AG09309 (cell line): ENCODE data around the gene LAPTM5.

Experiments
- DNase-seq: peaks from one replicate; pipeline ENCODE4 v3.0.0-alpha.2; 2010; ENCODE audit warnings: low read depth
- H3K4me3 ChIP-seq: 2 replicates; pipeline ENCODE4 v1.5.1; 2011; ENCODE audit warnings: mild to moderate bottlenecking, low read depth, low read length, moderate library complexity; ENCODE audit not compliant: control insufficient read depth
- TF ChIP-seq, protein P1 (sequence below): IDR thresholded peaks from 2 replicates; pipeline ENCODE4 v1.5.1; 2011; ENCODE audit warnings: mild to moderate bottlenecking, low read depth, low read length, inconsistent platforms; ENCODE audit not compliant: insufficient read depth, control insufficient read depth; ENCODE audit errors: missing control alignments

The LAPTM5 gene

DNA sequence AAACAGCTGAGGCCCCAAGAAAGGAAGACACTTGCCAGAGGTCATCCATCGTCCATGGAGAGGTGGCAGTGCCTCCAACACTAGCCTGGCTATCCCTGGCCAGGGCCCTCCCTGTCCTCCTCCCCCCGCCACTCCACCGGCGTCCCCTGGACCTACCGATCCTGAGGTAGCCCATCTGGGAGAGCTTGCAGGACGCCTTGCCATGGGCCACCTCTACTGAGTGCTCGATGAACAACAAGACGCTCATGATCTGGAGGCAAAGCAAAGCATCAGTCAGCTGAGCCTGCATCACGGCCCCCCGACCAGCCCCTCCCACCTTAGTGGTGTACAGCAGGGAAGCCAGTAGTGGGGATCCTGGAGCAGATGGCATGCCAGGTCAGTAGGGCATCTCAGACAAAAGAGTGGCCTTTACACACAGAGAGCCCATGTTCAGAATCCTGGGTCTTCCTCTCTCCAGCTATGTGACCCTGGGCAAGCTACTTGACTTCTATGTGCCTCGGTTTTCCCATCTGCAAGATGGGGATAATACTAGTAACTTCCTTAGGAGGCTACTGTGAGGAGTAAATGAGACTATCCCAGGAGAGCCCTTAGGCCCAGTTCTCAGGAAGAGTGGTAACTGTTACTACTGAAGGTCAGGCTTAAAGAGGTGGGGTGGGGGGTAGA lies 15.1 kb downstream of the LAPTM5 start:
- no peak overlapping the region for H3K4me3 ChIP-seq
- TF ChIP-seq, protein P1, sequence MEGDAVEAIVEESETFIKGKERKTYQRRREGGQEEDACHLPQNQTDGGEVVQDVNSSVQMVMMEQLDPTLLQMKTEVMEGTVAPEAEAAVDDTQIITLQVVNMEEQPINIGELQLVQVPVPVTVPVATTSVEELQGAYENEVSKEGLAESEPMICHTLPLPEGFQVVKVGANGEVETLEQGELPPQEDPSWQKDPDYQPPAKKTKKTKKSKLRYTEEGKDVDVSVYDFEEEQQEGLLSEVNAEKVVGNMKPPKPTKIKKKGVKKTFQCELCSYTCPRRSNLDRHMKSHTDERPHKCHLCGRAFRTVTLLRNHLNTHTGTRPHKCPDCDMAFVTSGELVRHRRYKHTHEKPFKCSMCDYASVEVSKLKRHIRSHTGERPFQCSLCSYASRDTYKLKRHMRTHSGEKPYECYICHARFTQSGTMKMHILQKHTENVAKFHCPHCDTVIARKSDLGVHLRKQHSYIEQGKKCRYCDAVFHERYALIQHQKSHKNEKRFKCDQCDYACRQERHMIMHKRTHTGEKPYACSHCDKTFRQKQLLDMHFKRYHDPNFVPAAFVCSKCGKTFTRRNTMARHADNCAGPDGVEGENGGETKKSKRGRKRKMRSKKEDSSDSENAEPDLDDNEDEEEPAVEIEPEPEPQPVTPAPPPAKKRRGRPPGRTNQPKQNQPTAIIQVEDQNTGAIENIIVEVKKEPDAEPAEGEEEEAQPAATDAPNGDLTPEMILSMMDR: no peak
- DNase-seq: no peak

DNA sequence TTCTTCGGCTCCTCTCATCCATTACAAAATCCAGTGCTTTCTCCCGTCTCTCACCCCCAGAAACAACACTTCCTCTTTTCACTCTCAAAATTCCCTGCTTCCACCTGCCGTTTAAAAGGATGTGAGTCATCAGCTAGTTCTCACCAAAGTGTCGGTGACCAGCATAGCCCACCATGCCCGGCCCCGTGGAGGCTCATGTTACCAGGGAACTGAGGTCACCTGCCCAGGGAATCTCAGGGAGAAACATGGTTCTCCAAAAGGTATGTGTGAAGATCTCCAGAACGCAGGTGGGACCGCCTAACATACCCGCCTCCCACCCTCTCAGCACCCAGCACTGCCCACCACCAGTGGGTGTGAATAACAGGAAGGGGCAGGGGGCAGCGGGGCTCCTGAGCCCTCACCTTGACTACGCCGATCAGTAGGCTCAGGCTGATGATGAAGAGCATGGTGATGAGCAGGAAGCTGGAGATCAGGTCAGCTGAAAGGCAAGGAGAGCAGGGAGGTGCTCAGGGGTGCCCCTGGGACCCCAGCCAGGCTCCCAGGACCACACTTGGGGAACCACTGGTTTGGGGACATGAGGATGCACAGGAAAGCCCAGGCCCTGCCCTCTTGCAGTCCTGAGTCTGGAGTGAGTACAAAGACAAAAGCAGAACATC lies 16.2 kb downstream of the LAPTM5 start:
- no peak for DNase-seq
- TF ChIP-seq, protein P1: no peak
- no peak overlapping the region for H3K4me3 ChIP-seq

DNA sequence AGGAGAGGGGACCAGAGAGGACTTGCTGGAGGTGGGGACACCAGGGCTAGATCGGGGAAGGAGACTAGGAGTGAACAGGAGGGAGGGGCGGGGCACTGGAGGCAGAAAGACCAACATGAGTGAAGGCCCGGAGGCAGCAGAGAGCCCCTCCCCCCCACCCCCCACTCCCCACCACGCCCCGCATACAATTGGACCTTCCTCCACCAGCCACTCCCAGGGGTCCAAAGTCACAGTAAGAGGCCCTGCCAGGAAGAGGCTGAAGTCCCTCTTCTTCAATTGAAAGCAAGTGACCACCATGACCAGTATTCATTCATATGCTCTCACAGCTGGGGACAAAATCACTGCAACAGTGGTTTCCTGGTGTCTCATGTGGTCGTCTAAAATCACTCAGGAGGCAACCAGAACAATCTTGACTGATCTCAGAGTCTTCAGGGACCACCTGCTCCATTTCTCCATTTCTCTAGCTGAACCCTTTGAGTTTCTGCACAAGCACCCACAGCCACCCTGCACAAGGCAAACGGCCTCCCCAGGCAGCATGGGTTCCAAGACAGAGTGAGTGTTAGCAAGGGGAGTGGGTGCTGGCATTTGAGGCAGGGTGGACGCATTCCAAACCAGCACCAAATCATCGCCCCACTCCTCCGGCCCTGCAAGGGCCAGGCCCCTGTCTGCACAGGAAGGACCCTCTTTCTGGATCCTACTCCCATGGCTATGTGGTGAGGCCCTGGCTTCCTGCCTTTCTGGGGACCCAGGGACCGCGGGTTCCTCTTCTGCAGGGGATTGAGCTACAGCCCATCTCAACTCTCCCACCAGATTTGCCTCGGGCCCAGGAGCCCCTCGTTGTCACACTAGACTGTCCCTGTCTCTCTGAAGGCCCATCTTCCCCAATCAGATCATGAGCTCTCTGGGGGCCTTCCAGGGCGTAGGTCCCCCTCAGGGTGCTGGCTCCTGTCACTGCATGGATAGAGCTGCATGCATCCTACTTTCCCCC lies 17.0 kb downstream of the LAPTM5 start:
- TF ChIP-seq, protein P1: no peak
- no peak for DNase-seq
- no peak overlapping the region for H3K4me3 ChIP-seq

DNA sequence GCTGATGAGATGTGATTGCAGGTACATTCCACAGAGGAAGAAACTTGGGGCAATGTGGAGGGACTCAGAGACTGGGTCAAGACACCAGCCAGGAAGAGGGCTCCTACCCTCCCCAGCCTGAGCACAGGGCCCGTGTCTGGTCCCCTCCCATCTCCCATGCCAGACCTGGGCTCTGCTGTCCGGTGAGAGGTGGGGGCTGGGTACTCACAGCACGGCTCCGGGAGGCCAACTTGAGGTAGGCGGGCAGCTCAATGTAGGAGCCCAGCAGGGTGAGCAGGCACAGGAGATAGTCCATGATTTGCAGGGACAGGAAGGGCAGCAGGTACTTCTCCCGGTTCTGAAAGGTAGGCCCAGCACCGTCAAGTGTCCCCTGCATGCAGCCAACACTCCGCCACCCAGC lies 18.0 kb downstream of the LAPTM5 start:
- DNase-seq: no peak
- no peak overlapping the region for H3K4me3 ChIP-seq
- TF ChIP-seq, protein P1: no peak

DNA sequence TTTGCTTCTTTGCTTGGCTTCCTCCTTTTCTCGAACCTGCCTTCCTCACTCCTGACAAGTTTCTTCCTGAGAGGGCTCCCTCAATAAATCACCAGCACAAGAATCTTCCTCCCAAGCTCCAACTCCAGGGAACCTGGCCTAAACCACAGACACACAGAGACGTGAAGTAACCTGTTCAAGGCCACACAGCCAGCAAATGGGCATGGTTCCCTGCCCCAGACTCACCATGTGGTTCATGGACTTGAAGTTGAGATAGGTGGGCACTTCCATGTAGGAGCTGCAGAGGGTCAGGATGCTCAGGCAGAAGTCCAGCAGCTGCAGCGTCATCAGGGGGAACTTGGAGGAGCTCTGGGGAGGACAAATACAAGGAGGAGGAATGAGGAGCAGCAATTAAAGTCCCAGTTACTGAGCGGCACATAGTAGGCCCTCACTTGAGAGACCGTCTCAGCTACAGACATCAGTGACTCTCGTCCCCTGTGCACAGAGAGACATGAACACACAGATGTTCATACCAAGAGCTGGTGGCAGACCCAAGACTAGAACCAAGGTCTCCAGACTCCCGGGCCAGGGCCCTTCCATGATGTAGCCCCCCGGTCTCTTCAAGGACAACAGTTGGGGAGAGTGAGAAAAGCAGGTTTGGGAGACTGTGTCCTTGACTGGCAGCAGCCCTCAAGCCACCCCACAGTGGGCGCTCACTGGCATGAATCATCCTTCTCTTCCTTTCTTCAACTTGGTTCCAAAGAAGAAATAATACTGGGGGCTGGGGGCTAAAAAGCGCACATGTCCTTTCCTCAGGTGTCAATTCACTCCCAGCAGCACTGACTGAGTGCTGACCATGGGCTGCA lies 18.6 kb downstream of the LAPTM5 start:
- no peak for DNase-seq
- TF ChIP-seq, protein P1: no peak
- no peak overlapping the region for H3K4me3 ChIP-seq
